AG04450 (cell line): ENCODE measurements around the gene FLT4. TPM values are rescaled to one million over a fixed set of nuclear protein-coding genes. Genes with fewer than 3 reads are reported as not detected.
"Not testable (repeated sequence)": the region's sequence is repeated elsewhere in the genome, so short reads cannot be mapped to it uniquely, and the experiment has no call there.

Experiments used
- CTCF ChIA-PET: fragments of 300-600, 350-600 bp; formaldehyde crosslinking; extraction: SDS; loops from one replicate; lab custom pipeline; 2022; ENCODE audit warnings: antibody characterized with exemption, inconsistent platforms; lab: Charles Lee
- POLR2A ChIA-PET: fragments of 350-600 bp; formaldehyde crosslinking; extraction: SDS; loops from one replicate; lab custom pipeline; 2021; ENCODE audit warnings: antibody characterized with exemption, inconsistent platforms; lab: Yijun Ruan, JAX
- DNase-seq: peaks from one replicate; pipeline ENCODE4 v3.0.0-alpha.2; 2011; ENCODE audit warnings: low read depth, low spot score
- H3K27ac ChIP-seq: one replicate; pipeline ENCODE4 v1.5.1; 2012; ENCODE audit warnings: low read depth, low read length, control low read depth
- H3K27me3 ChIP-seq: one replicate; pipeline ENCODE4 v1.6.0; 2012; ENCODE audit warnings: low read length; ENCODE audit not compliant: control insufficient read depth, insufficient read depth
- H3K4me3 ChIP-seq: 2 replicates; pipeline ENCODE4 v1.5.1; 2011; ENCODE audit warnings: mild to moderate bottlenecking, low read depth, low read length, control low read depth
- H3K9me3 ChIP-seq: 2 replicates; pipeline ENCODE4 v1.5.1; 2012; ENCODE audit warnings: low read length; ENCODE audit not compliant: control insufficient read depth, insufficient read depth
- CTCF ChIP-seq: IDR thresholded peaks from 2 replicates; pipeline ENCODE4 v1.5.1; 2011; ENCODE audit warnings: low read depth, low read length, control low read depth, inconsistent platforms
- polyA plus RNA-seq: library from polyadenylated mRNA; depleted of rRNA; stranded (reverse); fragments of >200 nt; gene quantifications from 2 replicates; pipeline ENCODE4 v1.2.3, GENCODE V29; 2011

FLT4 gene
- polyA plus RNA-seq, 1 experiment = not detected

- H3K4me3 ChIP-seq = no peak overlapping the region
- no peak for DNase-seq
- ChIA-PET CTCF (no interaction called here), POLR2A (no interaction called here)
- H3K27me3 ChIP-seq = peaks cover 5% of the 10 kb centered on the region
- no peak for TF ChIP-seq CTCF
- no peak overlapping the region for H3K27ac ChIP-seq
- H3K9me3 ChIP-seq = no peaks in the 10 kb centered on the region; the same call in 1 of the 2 replicates
Observed at GRCh38 chr5:180668835-180669596, 19.6 kb upstream of the FLT4 start.

- ChIA-PET POLR2A (no interaction called here), CTCF (interaction anchor here (1.0 kb wide), 1 partner anchor 60 kb away, joined by 5 read pairs; no protein-coding TSS in a partner anchor)
- Histone ChIP-seq H3K27me3 (no peaks in the 10 kb centered on the region), H3K9me3 (no peaks in the 10 kb centered on the region; the same call in 1 of the 2 replicates), H3K4me3 (no peak overlapping the region), H3K27ac (no peak overlapping the region)
- DNase-seq = no peak
- TF ChIP-seq CTCF = no peak
Observed at GRCh38 chr5:180666812-180667211, 17.4 kb upstream of the FLT4 start.

- CTCF ChIA-PET = no interaction called here
- no peak overlapping the region for H3K4me3 ChIP-seq
- no peaks in the 10 kb centered on the region; the same call in 1 of the 2 replicates for H3K9me3 ChIP-seq
- H3K27me3 ChIP-seq = no peaks in the 10 kb centered on the region
- H3K27ac ChIP-seq = no peak overlapping the region
- POLR2A ChIA-PET = no interaction called here
- DNase-seq = no peak
- TF ChIP-seq CTCF = no peak
Observed at GRCh38 chr5:180665682-180666404, 16.4 kb upstream of the FLT4 start.

- H3K9me3 ChIP-seq = peaks cover 3% of the 10 kb centered on the region; the same call in 1 of the 2 replicates
- CTCF ChIA-PET = no interaction called here
- H3K27me3 ChIP-seq = no peaks in the 10 kb centered on the region
- no peak for TF ChIP-seq CTCF
- POLR2A ChIA-PET = no interaction called here
- H3K27ac ChIP-seq = no peak overlapping the region
- H3K4me3 ChIP-seq = no peak overlapping the region
- no peak for DNase-seq
Observed at GRCh38 chr5:180658774-180659564, 9.6 kb upstream of the FLT4 start.

GRCh38 chr5:180655243-180655642 is 5.8 kb upstream of the FLT4 start:
- DNase-seq, CTCF ChIA-PET, H3K9me3 ChIP-seq, POLR2A ChIA-PET, H3K27ac ChIP-seq, H3K4me3 ChIP-seq: not testable (repeated sequence)
- H3K27me3 ChIP-seq = peaks cover 10% of the 10 kb centered on the region
